Testis (tissue), 3 donors: Measurements from ENCODE around the gene LAG3. TPM values are rescaled to one million over a fixed set of nuclear protein-coding genes. Genes with fewer than 3 reads are reported as not detected.
"Not testable (repeated sequence)": the region's sequence is repeated elsewhere in the genome, so short reads cannot be mapped to it uniquely, and the experiment has no call there.

ENCODE experiments used
- DNase-seq: peaks from one replicate; pipeline ENCODE4 v3.0.0-alpha.2; 2019
- H3K27ac ChIP-seq, 2 donors: fragments of 200-600 bp; sonication (generic); one replicate each; pipeline ENCODE4 v1.5.1; 2019
- H3K27me3 ChIP-seq: fragments of 200-600 bp; sonication (generic); one replicate; pipeline ENCODE4 v1.5.1; 2019
- H3K36me3 ChIP-seq: fragments of 200-600 bp; sonication (generic); one replicate; pipeline ENCODE4 v1.5.1; 2017; ENCODE audit warnings: low read depth; ENCODE audit errors: missing control alignments
- H3K4me1 ChIP-seq: fragments of 200-600 bp; sonication (generic); one replicate; pipeline ENCODE4 v1.5.1; 2019
- H3K4me3 ChIP-seq, 2 donors: fragments of 200-600 bp; sonication (generic); one replicate each; pipeline ENCODE4 v1.5.1; 2017 to 2019
- H3K9me3 ChIP-seq: fragments of 200-600 bp; sonication (generic); one replicate; pipeline ENCODE4 v1.5.1; 2017
- POLR2A ChIP-seq: fragments of 450-650 bp; IDR thresholded peaks from one replicate; pipeline ENCODE4 v1.6.1; 2017; ENCODE audit warnings: antibody characterized with exemption, mild to moderate bottlenecking, moderate library complexity
- WGBS, 2 donors: methylation state at CpG; one replicate each; pipeline ENCODE4 v1.1.5; 2018; 5-methylcytosine and 5-hydroxymethylcytosine counted together
- intact Hi-C: fragments of 100-400 bp; cut with DNase I; formaldehyde crosslinking; loops from one replicate; pipeline ENCODE4 v1.15.1; 2023; ENCODE audit warnings: low total_unique reads
- polyA plus RNA-seq: library from polyadenylated mRNA; stranded (reverse); fragments of 350-450 nt; fragmentation: Illumina TruSeq; extraction: RNeasy Lipid Tissue Mini Kit (QIAGEN cat#74804); gene quantifications from one replicate; pipeline ENCODE4 v1.2.3, GENCODE V29; 2014; ENCODE audit warnings: low read depth, low replicate concordance; ENCODE audit not compliant: insufficient read depth
- total RNA-seq, 2 donors: library from RNA; depleted of rRNA; stranded (reverse); fragments of >200 nt; gene quantifications; one replicate each; pipeline ENCODE4 v1.2.3, GENCODE V29; 2016
- TF ChIP-seq, protein P1 (sequence below), 3 experiments: fragments of 450-650 bp in 2 of 3; fragments of 200-600 bp in 1 of 3; sonication (generic) in 1 of 3; IDR thresholded peaks; one replicate each; pipeline ENCODE4 v1.5.1; 2016 to 2019; ENCODE audit warnings: antibody characterized with exemption in 3 of 3, mild to moderate bottlenecking in 2 of 3, moderate library complexity in 1 of 3

LAG3 gene
- total and polyA plus RNA-seq, 3 donors from 2014 or later: 4.1 to 7.1 (median 6.3) TPM

DNA sequence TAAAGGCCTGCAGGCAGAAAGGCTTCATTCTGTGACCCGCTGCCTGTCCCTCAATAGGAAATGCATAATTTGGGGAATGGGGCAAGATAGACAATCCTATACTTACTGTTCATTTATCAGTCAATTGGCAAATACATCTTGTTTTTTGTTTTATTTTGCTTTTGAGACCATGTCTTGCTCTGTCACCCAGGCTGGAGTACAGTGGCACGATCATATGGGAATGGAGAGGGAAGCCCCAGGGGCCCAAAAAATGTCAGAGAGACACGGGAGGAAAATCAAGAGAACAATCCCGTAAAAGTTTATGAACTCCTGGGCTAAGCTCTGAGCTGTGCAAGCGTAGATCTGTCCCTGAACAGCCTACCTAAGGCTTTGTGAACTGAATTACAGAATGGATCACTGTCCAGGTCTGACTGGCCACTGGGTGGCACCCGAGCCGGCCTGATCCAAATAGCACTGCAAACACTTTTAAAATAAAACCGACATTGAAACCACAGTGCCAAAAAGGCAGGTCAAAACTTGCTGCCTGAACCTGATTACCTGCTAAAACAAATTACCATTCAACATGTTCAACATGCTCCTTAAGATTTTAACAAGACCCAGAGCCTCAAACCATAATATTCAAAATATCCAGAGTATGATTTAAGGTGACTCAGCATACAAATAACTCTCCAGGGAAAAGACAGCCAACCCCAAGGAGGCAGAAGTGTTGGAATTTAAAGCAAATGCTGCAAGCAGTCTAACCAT is 36.7 kb upstream of the LAG3 start:
- 41 to 52% methylated on average over 8 of the region's 8 CpGs for WGBS, 2 donors
- Histone ChIP-seq H3K4me3 (no peak overlapping the region), H3K9me3 (no peaks in the 10 kb centered on the region), H3K27ac (no peak overlapping the region), H3K27me3 (no peaks in the 10 kb centered on the region), H3K36me3 (no peaks in the 10 kb centered on the region), H3K4me1 (no peaks in the 10 kb centered on the region)
- peak; percentile 82 for DNase-seq
- TF ChIP-seq POLR2A: no peak
- TF ChIP-seq, protein P1, sequence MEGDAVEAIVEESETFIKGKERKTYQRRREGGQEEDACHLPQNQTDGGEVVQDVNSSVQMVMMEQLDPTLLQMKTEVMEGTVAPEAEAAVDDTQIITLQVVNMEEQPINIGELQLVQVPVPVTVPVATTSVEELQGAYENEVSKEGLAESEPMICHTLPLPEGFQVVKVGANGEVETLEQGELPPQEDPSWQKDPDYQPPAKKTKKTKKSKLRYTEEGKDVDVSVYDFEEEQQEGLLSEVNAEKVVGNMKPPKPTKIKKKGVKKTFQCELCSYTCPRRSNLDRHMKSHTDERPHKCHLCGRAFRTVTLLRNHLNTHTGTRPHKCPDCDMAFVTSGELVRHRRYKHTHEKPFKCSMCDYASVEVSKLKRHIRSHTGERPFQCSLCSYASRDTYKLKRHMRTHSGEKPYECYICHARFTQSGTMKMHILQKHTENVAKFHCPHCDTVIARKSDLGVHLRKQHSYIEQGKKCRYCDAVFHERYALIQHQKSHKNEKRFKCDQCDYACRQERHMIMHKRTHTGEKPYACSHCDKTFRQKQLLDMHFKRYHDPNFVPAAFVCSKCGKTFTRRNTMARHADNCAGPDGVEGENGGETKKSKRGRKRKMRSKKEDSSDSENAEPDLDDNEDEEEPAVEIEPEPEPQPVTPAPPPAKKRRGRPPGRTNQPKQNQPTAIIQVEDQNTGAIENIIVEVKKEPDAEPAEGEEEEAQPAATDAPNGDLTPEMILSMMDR (IDR thresholded peaks at IDR 0.05): peak in 2 of 3 experiments; percentile 63 to 64
- intact Hi-C loops: no loop called here

DNA sequence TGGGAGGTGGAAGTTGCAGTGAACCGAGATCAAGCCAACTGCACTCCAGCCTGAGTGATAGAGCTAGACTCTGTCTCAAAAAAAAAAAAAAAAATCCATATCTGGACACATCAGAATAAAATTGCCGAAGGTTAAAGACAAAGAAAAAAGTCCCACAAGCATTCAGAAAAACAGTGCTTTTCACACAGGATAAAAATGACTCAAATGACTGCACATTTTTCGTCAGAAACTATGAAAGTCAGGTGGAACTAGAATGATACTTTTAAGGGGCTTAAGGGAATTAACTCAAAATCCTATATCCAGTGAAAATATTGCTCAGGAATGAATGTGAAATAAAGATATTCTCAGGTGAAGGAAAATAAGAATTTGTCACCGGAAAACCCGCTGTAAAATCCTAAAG is 35.6 kb upstream of the LAG3 start:
- no peaks in the 10 kb centered on the region for H3K36me3 ChIP-seq
- TF ChIP-seq, protein P1 (IDR thresholded peaks at IDR 0.05): no peak
- no peaks in the 10 kb centered on the region for H3K27me3 ChIP-seq
- 93 to 94% methylated on average over 5 of the region's 5 CpGs for WGBS, 2 donors
- intact Hi-C loops: no loop called here
- DNase-seq: no peak
- no peak overlapping the region for H3K4me3 ChIP-seq
- H3K4me1 ChIP-seq: no peaks in the 10 kb centered on the region
- H3K9me3 ChIP-seq: no peaks in the 10 kb centered on the region
- H3K27ac ChIP-seq: no peak overlapping the region

DNA sequence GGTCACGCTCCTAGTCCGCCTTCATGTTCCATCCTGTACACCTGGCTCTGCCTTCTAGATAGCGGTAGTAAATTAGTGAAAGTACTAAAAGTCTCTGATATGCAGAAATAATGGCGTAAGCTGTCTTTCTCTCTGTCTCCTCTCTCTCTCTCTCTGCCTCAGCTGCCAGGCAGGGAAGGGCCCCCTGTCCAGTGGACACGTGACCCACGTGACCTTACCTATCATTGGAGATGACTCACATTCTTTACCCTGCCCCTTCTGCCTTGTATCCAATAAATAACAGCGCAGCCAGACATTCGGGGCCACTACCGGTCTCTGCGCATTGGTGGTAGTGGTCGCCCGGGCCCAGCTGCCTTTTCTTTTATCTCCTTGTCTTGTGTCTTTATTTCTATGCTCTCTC is 30.2 kb upstream of the LAG3 start:
- intact Hi-C loops, H3K9me3 ChIP-seq, H3K36me3 ChIP-seq, DNase-seq, H3K4me3 ChIP-seq, H3K27ac ChIP-seq, H3K4me1 ChIP-seq, H3K27me3 ChIP-seq: not testable (repeated sequence)
- WGBS, 2 donors: 67 to 73% methylated on average over 12 of the region's 12 CpGs

DNA sequence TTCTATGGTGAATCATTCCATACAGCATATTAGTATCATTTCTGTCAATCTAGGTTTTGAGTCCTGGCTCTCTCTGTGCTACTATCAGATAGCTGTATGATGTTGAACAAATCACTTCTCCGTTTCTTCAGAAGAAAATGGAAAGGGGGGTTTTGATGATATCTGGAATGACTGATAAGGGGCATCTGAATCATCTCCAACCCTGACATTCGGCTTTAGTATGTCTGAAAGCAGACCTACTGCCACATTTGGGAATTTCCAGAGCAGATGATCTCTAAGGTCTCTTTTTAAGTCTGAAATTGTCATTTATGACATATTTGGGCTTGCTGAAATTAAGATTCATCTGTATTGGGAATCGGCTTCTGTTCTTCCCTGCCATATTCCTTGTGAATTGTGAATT is 29.5 kb upstream of the LAG3 start:
- no peak overlapping the region for H3K4me3 ChIP-seq
- no peak overlapping the region for H3K27ac ChIP-seq
- TF ChIP-seq POLR2A: no peak
- TF ChIP-seq, protein P1 (IDR thresholded peaks at IDR 0.05): no peak
- WGBS, 2 donors: 82 to 85% methylated on average over 3 of the region's 3 CpGs
- H3K9me3 ChIP-seq: no peaks in the 10 kb centered on the region
- H3K4me1 ChIP-seq: no peaks in the 10 kb centered on the region
- no peaks in the 10 kb centered on the region for H3K36me3 ChIP-seq
- H3K27me3 ChIP-seq: no peaks in the 10 kb centered on the region
- DNase-seq: no peak
- intact Hi-C loops: no loop called here

DNA sequence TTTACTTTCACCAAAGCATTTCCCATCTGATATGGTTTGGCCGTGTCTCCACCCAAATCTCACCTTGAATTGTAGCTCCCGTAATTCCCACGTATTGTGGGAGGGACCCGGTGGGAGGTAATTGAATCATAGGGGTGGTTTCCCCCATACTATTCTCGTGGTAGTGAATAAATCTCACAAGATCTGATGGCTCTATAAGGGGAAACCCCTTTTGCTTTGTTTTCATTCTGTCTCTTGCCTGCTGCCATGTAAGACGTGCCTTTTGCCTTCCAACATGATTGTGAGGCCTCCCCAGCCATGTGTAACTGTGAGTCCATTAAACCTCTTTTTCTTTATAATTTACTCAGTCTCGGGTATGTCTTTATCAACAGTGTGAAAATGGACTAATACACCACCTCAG is 29.0 kb upstream of the LAG3 start:
- H3K4me1 ChIP-seq, DNase-seq, H3K9me3 ChIP-seq, intact Hi-C loops, H3K27me3 ChIP-seq, H3K36me3 ChIP-seq, H3K4me3 ChIP-seq, H3K27ac ChIP-seq: not testable (repeated sequence)
- 74 to 81% methylated on average over 7 of the region's 7 CpGs for WGBS, 2 donors
